GM19043 (cell line): Measurements from ENCODE around the gene CCNA1.

Experiments
- ATAC-seq: cut with Tn5 transposase; IDR thresholded peaks from one replicate; pipeline ENCODE4 v1.9.1; 2021; ENCODE audit warnings: low read depth; ENCODE audit not compliant: unreplicated experiment

Gene CCNA1

DNA sequence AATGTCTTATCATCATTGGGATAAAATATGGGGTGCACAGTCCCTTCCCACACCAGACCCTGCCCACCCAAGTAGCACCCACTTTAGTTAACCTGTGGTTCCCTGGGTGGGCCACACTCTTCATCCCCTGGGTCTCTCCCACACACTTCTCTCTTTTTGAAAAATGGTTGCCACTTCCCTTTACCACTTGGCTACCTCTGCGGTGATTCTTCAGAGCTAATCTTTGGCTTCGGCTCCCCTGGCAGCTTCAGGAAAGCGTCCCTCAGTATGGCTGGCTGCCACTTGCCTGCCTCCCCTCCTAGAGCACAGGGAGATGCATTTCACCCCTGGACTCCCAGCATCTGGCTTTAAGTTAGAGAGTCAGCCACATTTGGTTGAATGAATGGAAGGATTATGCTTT is 18.2 kb downstream of the CCNA1 start:
- no peak for ATAC-seq

DNA sequence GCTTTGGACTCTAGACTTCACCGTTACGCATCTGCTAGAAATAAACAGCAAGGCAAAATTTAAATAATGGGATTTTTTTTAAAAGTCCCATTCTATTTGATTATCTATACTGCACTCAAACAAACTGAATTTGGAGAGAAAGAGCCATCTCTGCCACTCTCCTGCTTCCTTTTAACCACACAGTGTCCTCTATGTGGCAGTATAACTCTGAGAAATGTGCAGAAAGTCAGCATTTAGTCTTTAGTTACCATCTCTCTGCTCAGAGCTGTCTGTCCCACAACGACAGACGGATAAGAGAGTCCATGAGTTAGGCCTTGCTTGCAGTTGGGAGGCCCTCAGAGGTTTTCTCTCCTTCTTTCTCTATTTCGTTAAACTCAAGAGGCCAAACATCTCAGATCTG is 21.2 kb downstream of the CCNA1 start:
- ATAC-seq = no peak

GRCh38 chr13:36454121-36454520 is 21.8 kb downstream of the CCNA1 start:
- ATAC-seq = no peak

DNA sequence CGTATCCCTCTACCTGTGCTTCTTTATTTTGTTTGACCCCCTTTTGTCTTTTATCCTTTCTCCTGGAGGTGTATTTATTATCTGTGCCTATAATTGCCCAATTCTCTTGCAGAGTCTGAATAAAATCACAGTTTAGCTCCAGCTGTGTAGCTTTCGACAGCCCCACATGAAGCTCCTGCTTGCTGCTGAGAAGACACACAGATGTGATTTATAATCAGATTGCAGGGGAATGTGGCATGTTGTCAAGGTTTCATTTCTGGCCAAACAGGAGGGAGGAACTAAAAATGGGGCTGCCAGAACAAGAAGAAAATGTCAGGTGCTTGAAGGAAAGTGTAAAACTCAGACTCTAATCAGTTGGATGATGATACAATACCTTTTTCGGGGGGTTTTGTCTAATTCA is 22.7 kb downstream of the CCNA1 start:
- ATAC-seq = no peak

- no peak for ATAC-seq
These were observed 24.3 kb downstream of the CCNA1 start for GRCh38 chr13:36456577-36456976.

GRCh38 chr13:36461506-36461905 is 29.2 kb downstream of the CCNA1 start:
- ATAC-seq = no peak

- ATAC-seq = no peak
These were observed 43.2 kb downstream of the CCNA1 start for GRCh38 chr13:36475468-36475867.

DNA sequence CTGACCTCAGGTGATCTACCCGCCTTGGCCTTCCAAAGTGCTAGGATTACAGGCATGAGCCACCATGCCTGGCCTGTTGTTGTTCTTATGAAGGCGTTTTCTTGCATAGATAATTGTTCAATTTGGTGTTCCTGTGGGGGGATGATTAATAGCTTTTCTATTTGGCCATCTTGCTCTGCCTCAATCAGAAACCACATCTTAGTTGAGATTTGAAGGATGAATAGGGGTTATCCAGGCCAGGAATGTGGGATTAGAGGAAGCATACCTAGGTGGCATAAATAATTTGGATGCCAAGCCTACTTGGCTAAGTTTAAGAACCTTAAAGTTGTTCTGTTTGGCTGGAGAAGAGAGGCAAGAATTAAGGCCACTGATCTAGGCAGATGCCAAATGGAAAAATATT is 44.4 kb downstream of the CCNA1 start:
- no peak for ATAC-seq

GRCh38 chr13:36480726-36481427 is 48.6 kb downstream of the CCNA1 start:
- ATAC-seq = no peak

GRCh38 chr13:36490055-36490454 is 57.8 kb downstream of the CCNA1 start:
- no peak for ATAC-seq
